Left ventricle myocardium inferior (tissue), 1 donor: ENCODE results near the gene ID3. TPM values are rescaled to one million over a fixed set of nuclear protein-coding genes. Genes with fewer than 3 reads are reported as not detected.

Source experiments
- DNase-seq: peaks from one replicate; pipeline ENCODE4 v3.0.0-alpha.2; 2020
- H3K27ac ChIP-seq: fragments of 200-600 bp; replicated peaks from 2 replicates; pipeline ENCODE4 v1.8.0; 2021
- H3K27me3 ChIP-seq: fragments of 200-600 bp; 2 replicates; pipeline ENCODE4 v1.8.0; 2021; ENCODE audit warnings: low read depth
- H3K36me3 ChIP-seq: fragments of 200-600 bp; 2 replicates; pipeline ENCODE4 v1.8.0; 2021
- H3K4me1 ChIP-seq: fragments of 200-600 bp; 2 replicates; pipeline ENCODE4 v1.8.0; 2021
- H3K4me3 ChIP-seq: fragments of 200-600 bp; 2 replicates; pipeline ENCODE4 v1.8.0; 2021; ENCODE audit warnings: mild to moderate bottlenecking, moderate library complexity
- H3K9me3 ChIP-seq: fragments of 200-600 bp; replicated peaks from 2 replicates; pipeline ENCODE4 v1.8.0; 2021
- intact Hi-C: fragments of 100-400 bp; cut with micrococcal nuclease; formaldehyde crosslinking; loops from one replicate; pipeline ENCODE4 v1.11.0; 2022
- total RNA-seq: library from RNA; stranded (reverse); fragmentation: NEBNext Ultra II Directional; extraction: Animal tissue kit (Norgen Biotek cat#: 25700); gene quantifications from one replicate; pipeline ENCODE4 v1.2.1, GENCODE V29; 2021
- TF ChIP-seq, protein P1 (sequence below): fragments of 200-600 bp; IDR thresholded peaks from 2 replicates; pipeline ENCODE4 v1.8.0; 2021; ENCODE audit warnings: antibody characterized with exemption, mild to moderate bottlenecking, borderline replicate concordance
- donor health status: DM: no; HTN: yes; CAD: no; lungs with severe emphysema.

ID3 gene
- total RNA-seq, 1 donor from 2014 or later: 75.2 TPM

- Histone ChIP-seq H3K27me3 (no peaks in the 10 kb centered on the region), H3K9me3 (no peaks in the 10 kb centered on the region), H3K27ac (no peak overlapping the region), H3K4me1 (peaks cover 31% of the 10 kb centered on the region), H3K4me3 (no peak overlapping the region), H3K36me3 (no peaks in the 10 kb centered on the region)
- DNase-seq: no peak
- intact Hi-C loops: no loop called here
- TF ChIP-seq, protein P1, sequence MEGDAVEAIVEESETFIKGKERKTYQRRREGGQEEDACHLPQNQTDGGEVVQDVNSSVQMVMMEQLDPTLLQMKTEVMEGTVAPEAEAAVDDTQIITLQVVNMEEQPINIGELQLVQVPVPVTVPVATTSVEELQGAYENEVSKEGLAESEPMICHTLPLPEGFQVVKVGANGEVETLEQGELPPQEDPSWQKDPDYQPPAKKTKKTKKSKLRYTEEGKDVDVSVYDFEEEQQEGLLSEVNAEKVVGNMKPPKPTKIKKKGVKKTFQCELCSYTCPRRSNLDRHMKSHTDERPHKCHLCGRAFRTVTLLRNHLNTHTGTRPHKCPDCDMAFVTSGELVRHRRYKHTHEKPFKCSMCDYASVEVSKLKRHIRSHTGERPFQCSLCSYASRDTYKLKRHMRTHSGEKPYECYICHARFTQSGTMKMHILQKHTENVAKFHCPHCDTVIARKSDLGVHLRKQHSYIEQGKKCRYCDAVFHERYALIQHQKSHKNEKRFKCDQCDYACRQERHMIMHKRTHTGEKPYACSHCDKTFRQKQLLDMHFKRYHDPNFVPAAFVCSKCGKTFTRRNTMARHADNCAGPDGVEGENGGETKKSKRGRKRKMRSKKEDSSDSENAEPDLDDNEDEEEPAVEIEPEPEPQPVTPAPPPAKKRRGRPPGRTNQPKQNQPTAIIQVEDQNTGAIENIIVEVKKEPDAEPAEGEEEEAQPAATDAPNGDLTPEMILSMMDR: no peak
Observed at GRCh38 chr1:23594927-23595353, 35.6 kb upstream of the ID3 start.

- Histone ChIP-seq H3K4me1 (peaks cover 31% of the 10 kb centered on the region), H3K9me3 (no peaks in the 10 kb centered on the region), H3K4me3 (no peak overlapping the region), H3K36me3 (no peaks in the 10 kb centered on the region), H3K27me3 (no peaks in the 10 kb centered on the region), H3K27ac (no peak overlapping the region)
- TF ChIP-seq, protein P1: no peak
- intact Hi-C loops: no loop called here
- DNase-seq: no peak
Observed at GRCh38 chr1:23594149-23594907, 35.0 kb upstream of the ID3 start.

- TF ChIP-seq, protein P1: no peak
- H3K36me3 ChIP-seq: no peaks in the 10 kb centered on the region
- no peaks in the 10 kb centered on the region for H3K9me3 ChIP-seq
- peaks cover 29% of the 10 kb centered on the region for H3K4me1 ChIP-seq
- DNase-seq: no peak
- no peak overlapping the region for H3K4me3 ChIP-seq
- H3K27ac ChIP-seq: no peak overlapping the region
- no peaks in the 10 kb centered on the region for H3K27me3 ChIP-seq
- intact Hi-C loops: no loop called here
Observed at GRCh38 chr1:23593556-23594148, 34.4 kb upstream of the ID3 start.

- H3K9me3 ChIP-seq: no peaks in the 10 kb centered on the region
- no peak overlapping the region for H3K27ac ChIP-seq
- TF ChIP-seq, protein P1: no peak
- intact Hi-C loops: no loop called here
- H3K4me3 ChIP-seq: no peak overlapping the region
- H3K27me3 ChIP-seq: no peaks in the 10 kb centered on the region
- H3K36me3 ChIP-seq: no peaks in the 10 kb centered on the region
- no peak for DNase-seq
- H3K4me1 ChIP-seq: peaks cover 23% of the 10 kb centered on the region
Observed at GRCh38 chr1:23593042-23593521, 33.8 kb upstream of the ID3 start.

GRCh38 chr1:23592209-23592892 is 33.0 kb upstream of the ID3 start:
- no peak for DNase-seq
- intact Hi-C loops: no loop called here
- peak overlapping the region; percentile 62 for H3K27ac ChIP-seq

More at GRCh38 chr1:23592209-23592892, 33.0 kb upstream of the ID3 start:
- no peaks in the 10 kb centered on the region for H3K9me3 ChIP-seq
- TF ChIP-seq, protein P1: no peak
- no peaks in the 10 kb centered on the region for H3K36me3 ChIP-seq
- H3K4me3 ChIP-seq: no peak overlapping the region
- peaks cover 16% of the 10 kb centered on the region for H3K4me1 ChIP-seq
- H3K27me3 ChIP-seq: no peaks in the 10 kb centered on the region
